DND-41 (cell line): ENCODE measurements around the gene FBXO42.

Experiments used
- ATAC-seq: fragments of 200-7000 bp; cut with Tn5 transposase; 3 replicates; pipeline ENCODE4 v1.9.1; 2021; ENCODE audit warnings: low read depth; ENCODE audit not compliant: insufficient read depth
- DNase-seq: peaks from one replicate; pipeline ENCODE4 v3.0.0-alpha.2; 2020
- H2AFZ ChIP-seq: 2 replicates; pipeline ENCODE4 v1.6.0; 2012; ENCODE audit warnings: low read depth, low read length
- H3K27ac ChIP-seq: 2 replicates; pipeline ENCODE4 v1.5.1; 2012; ENCODE audit warnings: low read length, inconsistent platforms
- H3K27me3 ChIP-seq: fragments of 200-600 bp; sonication (generic); 2 replicates; pipeline ENCODE4 v1.6.0; 2012; ENCODE audit warnings: low read length, mild to moderate bottlenecking, inconsistent platforms; ENCODE audit not compliant: insufficient read depth, poor library complexity
- H3K36me3 ChIP-seq: 2 replicates; pipeline ENCODE4 v1.5.1; 2012; ENCODE audit warnings: low read length, inconsistent platforms; ENCODE audit not compliant: insufficient read depth
- H3K4me1 ChIP-seq: 2 replicates; pipeline ENCODE4 v1.5.1; 2012; ENCODE audit warnings: mild to moderate bottlenecking, low read length; ENCODE audit not compliant: insufficient read depth
- H3K4me2 ChIP-seq: 2 replicates; pipeline ENCODE4 v1.6.0; 2012; ENCODE audit warnings: mild to moderate bottlenecking, moderate library complexity, low read length, inconsistent platforms; ENCODE audit not compliant: insufficient read depth
- H3K4me3 ChIP-seq, 2 experiments: fragments of 200-600 bp in 1 of 2; shearing (Covaris generic) in 1 of 2; 2 replicates each; pipeline ENCODE4 v1.5.1; 2012 to 2016; ENCODE audit warnings: inconsistent platforms in 2 of 2, low read length in 2 of 2, mild to moderate bottlenecking in 2 of 2, low read depth in 1 of 2, moderate library complexity in 1 of 2
- H3K79me2 ChIP-seq: 2 replicates; pipeline ENCODE4 v1.6.0; 2012; ENCODE audit warnings: low read length, inconsistent platforms; ENCODE audit not compliant: insufficient read depth
- H3K9ac ChIP-seq: 2 replicates; pipeline ENCODE4 v1.6.0; 2012; ENCODE audit warnings: low read depth, mild to moderate bottlenecking, inconsistent platforms, low read length, moderate library complexity
- H3K9me3 ChIP-seq: 2 replicates; pipeline ENCODE4 v1.5.1; 2012; ENCODE audit warnings: low read length, moderate library complexity, mild to moderate bottlenecking, inconsistent platforms; ENCODE audit not compliant: insufficient read depth, severe bottlenecking
- H4K20me1 ChIP-seq: 2 replicates; pipeline ENCODE4 v1.6.0; 2012; ENCODE audit warnings: low read length; ENCODE audit not compliant: insufficient read depth
- EZH2 ChIP-seq: IDR thresholded peaks from 3 replicates; pipeline ENCODE4 v1.6.1; 2012; ENCODE audit warnings: borderline replicate concordance, low read depth, mild to moderate bottlenecking, moderate library complexity, low read length, inconsistent platforms; ENCODE audit not compliant: severe bottlenecking
- TF ChIP-seq, protein P1 (sequence below): IDR thresholded peaks from 2 replicates; pipeline ENCODE4 v1.5.1; 2012; ENCODE audit warnings: borderline replicate concordance, low read length, moderate library complexity, mild to moderate bottlenecking; ENCODE audit not compliant: poor library complexity, severe bottlenecking; ENCODE audit errors: extremely low read depth

The FBXO42 gene

GRCh38 chr1:16298653-16299052 is 53.6 kb downstream of the FBXO42 start:
- no peaks in the 10 kb centered on the region for H3K79me2 ChIP-seq
- ATAC-seq = no peak
- no peak for DNase-seq
- TF ChIP-seq EZH2 = no peak
- TF ChIP-seq, protein P1, sequence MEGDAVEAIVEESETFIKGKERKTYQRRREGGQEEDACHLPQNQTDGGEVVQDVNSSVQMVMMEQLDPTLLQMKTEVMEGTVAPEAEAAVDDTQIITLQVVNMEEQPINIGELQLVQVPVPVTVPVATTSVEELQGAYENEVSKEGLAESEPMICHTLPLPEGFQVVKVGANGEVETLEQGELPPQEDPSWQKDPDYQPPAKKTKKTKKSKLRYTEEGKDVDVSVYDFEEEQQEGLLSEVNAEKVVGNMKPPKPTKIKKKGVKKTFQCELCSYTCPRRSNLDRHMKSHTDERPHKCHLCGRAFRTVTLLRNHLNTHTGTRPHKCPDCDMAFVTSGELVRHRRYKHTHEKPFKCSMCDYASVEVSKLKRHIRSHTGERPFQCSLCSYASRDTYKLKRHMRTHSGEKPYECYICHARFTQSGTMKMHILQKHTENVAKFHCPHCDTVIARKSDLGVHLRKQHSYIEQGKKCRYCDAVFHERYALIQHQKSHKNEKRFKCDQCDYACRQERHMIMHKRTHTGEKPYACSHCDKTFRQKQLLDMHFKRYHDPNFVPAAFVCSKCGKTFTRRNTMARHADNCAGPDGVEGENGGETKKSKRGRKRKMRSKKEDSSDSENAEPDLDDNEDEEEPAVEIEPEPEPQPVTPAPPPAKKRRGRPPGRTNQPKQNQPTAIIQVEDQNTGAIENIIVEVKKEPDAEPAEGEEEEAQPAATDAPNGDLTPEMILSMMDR = no peak
- peaks cover 50% of the 10 kb centered on the region for H3K36me3 ChIP-seq
- H3K9me3 ChIP-seq = no peaks in the 10 kb centered on the region
- H3K9ac ChIP-seq = no peak overlapping the region
- no peak overlapping the region for H3K27ac ChIP-seq
- H4K20me1 ChIP-seq = peaks cover 3% of the 10 kb centered on the region; the same call in 1 of the 2 replicates
- H3K4me2 ChIP-seq = no peak overlapping the region
- no peak overlapping the region for H2AFZ ChIP-seq
- no peaks in the 10 kb centered on the region for H3K27me3 ChIP-seq
- no peaks in the 10 kb centered on the region for H3K4me1 ChIP-seq
- no peak overlapping the region for H3K4me3 ChIP-seq

DNA sequence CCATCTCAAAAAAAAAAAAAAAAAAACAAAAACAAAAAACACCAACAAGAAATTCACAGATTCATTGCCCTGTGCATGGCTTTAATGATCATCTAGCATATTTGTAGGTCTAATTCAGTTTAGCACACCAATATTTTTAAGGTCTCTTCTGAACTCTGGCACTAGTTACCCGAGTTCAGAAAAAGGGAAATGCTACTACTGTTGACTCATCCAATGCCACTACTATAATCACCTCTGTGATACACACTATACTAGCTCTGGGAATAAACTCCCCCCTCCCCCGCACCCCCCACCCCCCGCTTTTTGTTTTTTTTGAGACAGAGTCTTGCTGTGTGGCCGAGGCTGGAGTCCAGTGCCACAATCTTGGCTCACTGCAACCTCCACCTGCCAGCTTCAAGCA is 55.6 kb downstream of the FBXO42 start:
- TF ChIP-seq, protein P1 = no peak
- TF ChIP-seq EZH2 = no peak
- Histone ChIP-seq H2AFZ (no peak overlapping the region), H3K27me3 (no peaks in the 10 kb centered on the region), H3K4me2 (no peak overlapping the region), H3K27ac (no peak overlapping the region), H4K20me1 (peaks cover 3% of the 10 kb centered on the region; the same call in 1 of the 2 replicates), H3K36me3 (peaks cover 51% of the 10 kb centered on the region), H3K9me3 (no peaks in the 10 kb centered on the region), H3K4me1 (no peaks in the 10 kb centered on the region), H3K79me2 (peaks cover 4% of the 10 kb centered on the region; the same call in 1 of the 2 replicates), H3K9ac (no peak overlapping the region), H3K4me3 (no peak overlapping the region)
- DNase-seq = no peak
- ATAC-seq = no peak

- Histone ChIP-seq H3K79me2 (peaks cover 8% of the 10 kb centered on the region), H3K27me3 (no peaks in the 10 kb centered on the region), H3K9ac (no peak overlapping the region), H3K9me3 (no peaks in the 10 kb centered on the region), H2AFZ (no peak overlapping the region), H3K36me3 (peaks cover 58% of the 10 kb centered on the region), H3K27ac (no peak overlapping the region), H4K20me1 (peaks cover 4% of the 10 kb centered on the region; the same call in 1 of the 2 replicates), H3K4me1 (no peaks in the 10 kb centered on the region), H3K4me2 (no peak overlapping the region), H3K4me3 (no peak overlapping the region)
- TF ChIP-seq, protein P1 = no peak
- no peak for TF ChIP-seq EZH2
- ATAC-seq = no peak
- no peak for DNase-seq
These were observed 57.8 kb downstream of the FBXO42 start for GRCh38 chr1:16294219-16295212.
